ENCODE data around the gene SEC16A. TPM values are rescaled to one million over a fixed set of nuclear protein-coding genes. Genes with fewer than 3 reads are reported as not detected.
"Not testable (repeated sequence)": the region's sequence is repeated elsewhere in the genome, so short reads cannot be mapped to it uniquely, and the experiment has no call there.

Gene SEC16A
- total RNA-seq, 1 donor from 2014 or later, result 94.5 TPM

DNA sequence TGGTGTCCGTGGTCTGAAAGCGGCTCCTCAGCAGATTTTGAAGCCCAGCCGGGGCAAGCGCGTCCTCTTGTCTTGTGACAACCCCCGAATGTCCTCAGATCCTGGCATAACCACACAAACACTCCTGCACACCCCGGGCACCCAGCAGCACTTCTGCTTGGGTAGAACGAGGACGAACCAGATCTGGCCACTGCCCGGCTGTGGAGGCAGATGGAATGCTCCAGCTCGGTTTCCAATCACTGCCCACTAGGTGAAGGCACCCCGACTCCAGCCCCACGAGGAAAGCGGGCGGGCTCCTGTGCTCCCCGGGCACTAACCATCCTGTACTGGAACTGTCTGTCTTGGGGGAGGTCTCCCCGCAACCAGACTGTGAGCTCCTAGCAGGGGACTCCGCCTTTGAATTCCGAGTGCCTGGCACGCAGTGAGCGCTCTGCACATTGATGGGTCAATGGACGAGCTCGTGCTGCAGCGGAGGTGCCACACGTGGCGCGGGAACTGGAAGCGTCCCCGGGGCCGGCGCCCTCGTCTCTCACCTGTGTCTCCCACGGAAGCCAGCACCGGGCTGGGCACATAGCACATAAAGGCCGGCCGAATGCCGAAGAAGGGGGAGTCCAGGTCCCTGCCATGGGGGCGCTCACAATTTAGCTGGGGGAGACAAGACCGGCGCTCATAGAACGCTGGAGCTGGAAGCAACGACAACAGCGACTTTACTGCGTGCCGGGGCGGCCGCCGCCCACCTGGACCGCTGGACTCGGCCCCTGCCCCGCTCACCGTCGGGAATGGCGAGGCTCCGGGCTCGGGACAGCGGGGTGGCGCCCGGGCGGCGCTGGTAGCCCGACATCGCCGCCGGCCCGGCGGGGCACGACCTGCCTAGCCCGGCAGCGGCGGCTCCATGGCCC is 73.0 kb downstream of the SEC16A start:
- Mint-ChIP-seq H3K27me3 (ENCODE audit: low read depth, unreplicated experiment) (no peaks in the 10 kb centered on the region), H3K4me1 (ENCODE audit: low read depth, unreplicated experiment) (peaks cover 32% of the 10 kb centered on the region), H3K27ac (ENCODE audit: unreplicated experiment) (peak overlapping the region; percentile 91), H3K9me3 (ENCODE audit: unreplicated experiment) (peaks cover 2% of the 10 kb centered on the region), H3K36me3 (ENCODE audit: low read depth, unreplicated experiment) (peaks cover 15% of the 10 kb centered on the region), H3K4me3 (ENCODE audit: unreplicated experiment) (peak overlapping the region; percentile 92)
- FAIRE-seq, result no peak
- peaks cover 14% of the 10 kb centered on the region for H3K36me3 ChIP-seq (ENCODE audit: insufficient read depth, low read length)
- peak overlapping the region; percentile 95 for H3K4me2 ChIP-seq (ENCODE audit: low read length)
- peak overlapping the region; percentile 85 for H3K9ac ChIP-seq (ENCODE audit: low read length)
- H3K4me3 ChIP-seq (ENCODE audit: insufficient read depth, low read depth, low read length), result peak overlapping the region; percentile 82
- H2AFZ ChIP-seq (ENCODE audit: low read depth, low read length), result peak overlapping the region; percentile 75
- peak overlapping the region; percentile 78 for H3K27ac ChIP-seq (ENCODE audit: low read depth, low read length)
- peak; percentile 20 for DNase-seq (ENCODE audit: low read depth)
- H3K9me3 ChIP-seq (ENCODE audit: insufficient read depth, low read depth, low read length), result no peaks in the 10 kb centered on the region
- peaks cover 61% of the 10 kb centered on the region for H4K20me1 ChIP-seq (ENCODE audit: insufficient read depth, low read length)
- peaks cover 16% of the 10 kb centered on the region for H3K4me1 ChIP-seq (ENCODE audit: insufficient read depth, low read length)
- peaks cover 76% of the 10 kb centered on the region for H3K79me2 ChIP-seq (ENCODE audit: insufficient read depth, low read length)
- H3K27me3 ChIP-seq (ENCODE audit: insufficient read depth, low read length), result no peaks in the 10 kb centered on the region
- TF ChIP-seq, protein P1, sequence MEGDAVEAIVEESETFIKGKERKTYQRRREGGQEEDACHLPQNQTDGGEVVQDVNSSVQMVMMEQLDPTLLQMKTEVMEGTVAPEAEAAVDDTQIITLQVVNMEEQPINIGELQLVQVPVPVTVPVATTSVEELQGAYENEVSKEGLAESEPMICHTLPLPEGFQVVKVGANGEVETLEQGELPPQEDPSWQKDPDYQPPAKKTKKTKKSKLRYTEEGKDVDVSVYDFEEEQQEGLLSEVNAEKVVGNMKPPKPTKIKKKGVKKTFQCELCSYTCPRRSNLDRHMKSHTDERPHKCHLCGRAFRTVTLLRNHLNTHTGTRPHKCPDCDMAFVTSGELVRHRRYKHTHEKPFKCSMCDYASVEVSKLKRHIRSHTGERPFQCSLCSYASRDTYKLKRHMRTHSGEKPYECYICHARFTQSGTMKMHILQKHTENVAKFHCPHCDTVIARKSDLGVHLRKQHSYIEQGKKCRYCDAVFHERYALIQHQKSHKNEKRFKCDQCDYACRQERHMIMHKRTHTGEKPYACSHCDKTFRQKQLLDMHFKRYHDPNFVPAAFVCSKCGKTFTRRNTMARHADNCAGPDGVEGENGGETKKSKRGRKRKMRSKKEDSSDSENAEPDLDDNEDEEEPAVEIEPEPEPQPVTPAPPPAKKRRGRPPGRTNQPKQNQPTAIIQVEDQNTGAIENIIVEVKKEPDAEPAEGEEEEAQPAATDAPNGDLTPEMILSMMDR (IDR thresholded peaks at IDR 0.05; ENCODE audit: insufficient read depth, low read depth, low read length), result no peak
- TF ChIP-seq EZH2 (IDR thresholded peaks at IDR 0.05; ENCODE audit: insufficient read depth, low read length), result no peak

- Mint-ChIP-seq H3K36me3 (ENCODE audit: low read depth, unreplicated experiment) (peaks cover 7% of the 10 kb centered on the region), H3K4me3 (ENCODE audit: unreplicated experiment) (peak overlapping the region; percentile 35), H3K27me3 (ENCODE audit: low read depth, unreplicated experiment) (no peaks in the 10 kb centered on the region), H3K4me1 (ENCODE audit: low read depth, unreplicated experiment) (peaks cover 28% of the 10 kb centered on the region), H3K9me3 (ENCODE audit: unreplicated experiment) (peaks cover 2% of the 10 kb centered on the region), H3K27ac (ENCODE audit: unreplicated experiment) (no peak overlapping the region)
- DNase-seq (ENCODE audit: low read depth) (no peak), FAIRE-seq (no peak)
- H3K4me3 ChIP-seq (ENCODE audit: insufficient read depth, low read depth, low read length), result no peak overlapping the region
- no peak overlapping the region for H3K9ac ChIP-seq (ENCODE audit: low read length)
- H3K4me1 ChIP-seq (ENCODE audit: insufficient read depth, low read length), result peaks cover 16% of the 10 kb centered on the region
- no peaks in the 10 kb centered on the region for H3K27me3 ChIP-seq (ENCODE audit: insufficient read depth, low read length)
- no peak overlapping the region for H3K27ac ChIP-seq (ENCODE audit: low read depth, low read length)
- peaks cover 4% of the 10 kb centered on the region for H3K36me3 ChIP-seq (ENCODE audit: insufficient read depth, low read length)
- no peak overlapping the region for H2AFZ ChIP-seq (ENCODE audit: low read depth, low read length)
- H3K9me3 ChIP-seq (ENCODE audit: insufficient read depth, low read depth, low read length), result no peaks in the 10 kb centered on the region
- H3K79me2 ChIP-seq (ENCODE audit: insufficient read depth, low read length), result peaks cover 57% of the 10 kb centered on the region
- H3K4me2 ChIP-seq (ENCODE audit: low read length), result no peak overlapping the region
- peaks cover 48% of the 10 kb centered on the region for H4K20me1 ChIP-seq (ENCODE audit: insufficient read depth, low read length)
- TF ChIP-seq, protein P1 (IDR thresholded peaks at IDR 0.05; ENCODE audit: insufficient read depth, low read depth, low read length), result no peak
Measured at GRCh38 chr9:136407911-136408310, 74.9 kb downstream of the SEC16A start.

GRCh38 chr9:136407061-136407460 is 75.8 kb downstream of the SEC16A start:
- H3K9me3 Mint-ChIP-seq (ENCODE audit: unreplicated experiment); H3K36me3 ChIP-seq (ENCODE audit: insufficient read depth, low read length); DNase-seq (ENCODE audit: low read depth); H2AFZ ChIP-seq (ENCODE audit: low read depth, low read length); H3K27ac Mint-ChIP-seq (ENCODE audit: unreplicated experiment); H3K27ac ChIP-seq (ENCODE audit: low read depth, low read length); H3K27me3 Mint-ChIP-seq (ENCODE audit: low read depth, unreplicated experiment); FAIRE-seq; H3K4me2 ChIP-seq (ENCODE audit: low read length); H3K4me3 ChIP-seq (ENCODE audit: insufficient read depth, low read depth, low read length); H3K9me3 ChIP-seq (ENCODE audit: insufficient read depth, low read depth, low read length); H3K27me3 ChIP-seq (ENCODE audit: insufficient read depth, low read length); H3K9ac ChIP-seq (ENCODE audit: low read length): not testable (repeated sequence)
- H3K79me2 ChIP-seq (ENCODE audit: insufficient read depth, low read length), result peaks cover 48% of the 10 kb centered on the region
- H3K4me1 Mint-ChIP-seq (ENCODE audit: low read depth, unreplicated experiment), result peaks cover 25% of the 10 kb centered on the region
- H4K20me1 ChIP-seq (ENCODE audit: insufficient read depth, low read length), result peaks cover 41% of the 10 kb centered on the region
- H3K4me1 ChIP-seq (ENCODE audit: insufficient read depth, low read length), result peaks cover 16% of the 10 kb centered on the region
- peaks cover 10% of the 10 kb centered on the region for H3K36me3 Mint-ChIP-seq (ENCODE audit: low read depth, unreplicated experiment)
- H3K4me3 Mint-ChIP-seq (ENCODE audit: unreplicated experiment), result peak overlapping the region; percentile 57

GRCh38 chr9:136405904-136406303 is 76.9 kb downstream of the SEC16A start:
- H3K36me3 ChIP-seq (ENCODE audit: insufficient read depth, low read length); H3K4me1 ChIP-seq (ENCODE audit: insufficient read depth, low read length); H3K27ac ChIP-seq (ENCODE audit: low read depth, low read length); H3K4me3 ChIP-seq (ENCODE audit: insufficient read depth, low read depth, low read length); H3K4me3 Mint-ChIP-seq (ENCODE audit: unreplicated experiment); H3K4me2 ChIP-seq (ENCODE audit: low read length); FAIRE-seq; H2AFZ ChIP-seq (ENCODE audit: low read depth, low read length); H3K9me3 ChIP-seq (ENCODE audit: insufficient read depth, low read depth, low read length); DNase-seq (ENCODE audit: low read depth); H3K27me3 ChIP-seq (ENCODE audit: insufficient read depth, low read length); H3K27ac Mint-ChIP-seq (ENCODE audit: unreplicated experiment); H3K9me3 Mint-ChIP-seq (ENCODE audit: unreplicated experiment); H3K36me3 Mint-ChIP-seq (ENCODE audit: low read depth, unreplicated experiment); H3K9ac ChIP-seq (ENCODE audit: low read length); H3K27me3 Mint-ChIP-seq (ENCODE audit: low read depth, unreplicated experiment): not testable (repeated sequence)
- Histone ChIP-seq H3K79me2 (ENCODE audit: insufficient read depth, low read length) (peaks cover 37% of the 10 kb centered on the region), H4K20me1 (ENCODE audit: insufficient read depth, low read length) (peaks cover 30% of the 10 kb centered on the region)
- H3K4me1 Mint-ChIP-seq (ENCODE audit: low read depth, unreplicated experiment), result peaks cover 16% of the 10 kb centered on the region
